ENCODE measurements around the gene ARAP3.

- TF ChIP-seq, protein P1, sequence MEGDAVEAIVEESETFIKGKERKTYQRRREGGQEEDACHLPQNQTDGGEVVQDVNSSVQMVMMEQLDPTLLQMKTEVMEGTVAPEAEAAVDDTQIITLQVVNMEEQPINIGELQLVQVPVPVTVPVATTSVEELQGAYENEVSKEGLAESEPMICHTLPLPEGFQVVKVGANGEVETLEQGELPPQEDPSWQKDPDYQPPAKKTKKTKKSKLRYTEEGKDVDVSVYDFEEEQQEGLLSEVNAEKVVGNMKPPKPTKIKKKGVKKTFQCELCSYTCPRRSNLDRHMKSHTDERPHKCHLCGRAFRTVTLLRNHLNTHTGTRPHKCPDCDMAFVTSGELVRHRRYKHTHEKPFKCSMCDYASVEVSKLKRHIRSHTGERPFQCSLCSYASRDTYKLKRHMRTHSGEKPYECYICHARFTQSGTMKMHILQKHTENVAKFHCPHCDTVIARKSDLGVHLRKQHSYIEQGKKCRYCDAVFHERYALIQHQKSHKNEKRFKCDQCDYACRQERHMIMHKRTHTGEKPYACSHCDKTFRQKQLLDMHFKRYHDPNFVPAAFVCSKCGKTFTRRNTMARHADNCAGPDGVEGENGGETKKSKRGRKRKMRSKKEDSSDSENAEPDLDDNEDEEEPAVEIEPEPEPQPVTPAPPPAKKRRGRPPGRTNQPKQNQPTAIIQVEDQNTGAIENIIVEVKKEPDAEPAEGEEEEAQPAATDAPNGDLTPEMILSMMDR (IDR thresholded peaks at IDR 0.05) = no peak
- TF ChIP-seq POLR2A (IDR thresholded peaks at IDR 0.05) = no peak
Observed at GRCh38 chr5:141668601-141669265, 13.3 kb downstream of the ARAP3 start.
